ENCODE results near the gene TPD52L1.

GRCh38 chr6:125227244-125227643 is 73.7 kb downstream of the TPD52L1 start:
- no peak for TF ChIP-seq PPARA (CRISPR knock-in tag; IDR thresholded peaks at IDR 0.05; ENCODE audit: borderline replicate concordance)
- TF ChIP-seq OSR1 (CRISPR knock-in tag; IDR thresholded peaks at IDR 0.05), result no peak
- no peak for TF ChIP-seq ESRRG (CRISPR knock-in tag; IDR thresholded peaks at IDR 0.05)
- TF ChIP-seq CREB5 (CRISPR knock-in tag; IDR thresholded peaks at IDR 0.05; ENCODE audit: low read depth), result no peak
- no peak for TF ChIP-seq ZFP3 (CRISPR knock-in tag; IDR thresholded peaks at IDR 0.05)
- no peak for TF ChIP-seq ZC3H10 (CRISPR knock-in tag; IDR thresholded peaks at IDR 0.05)
- no peak for TF ChIP-seq BACH2 (CRISPR knock-in tag; IDR thresholded peaks at IDR 0.05; ENCODE audit: borderline replicate concordance)

All from SK-N-SH treated with all-trans-retinoic acid at 6 μM for 48 hours (cell line).